GM12864 (cell line): Measurements from ENCODE around the gene RTN4RL1.
"Not testable (repeated sequence)": the region's sequence is repeated elsewhere in the genome, so short reads cannot be mapped to it uniquely, and the experiment has no call there.

ENCODE experiments used
- DNase-seq: peaks from one replicate; pipeline ENCODE4 v3.0.0-alpha.2; 2011; ENCODE audit warnings: low read depth
- H3K4me3 ChIP-seq: 2 replicates; pipeline ENCODE4 v1.5.1; 2011; ENCODE audit warnings: mild to moderate bottlenecking, low read depth, low read length, control low read depth
- TF ChIP-seq, protein P1 (sequence below): IDR thresholded peaks from 2 replicates; pipeline ENCODE4 v1.5.1; 2011; ENCODE audit warnings: low read depth, mild to moderate bottlenecking, moderate library complexity, low read length, control low read depth, inconsistent platforms; ENCODE audit errors: missing control alignments

RTN4RL1 gene

DNA sequence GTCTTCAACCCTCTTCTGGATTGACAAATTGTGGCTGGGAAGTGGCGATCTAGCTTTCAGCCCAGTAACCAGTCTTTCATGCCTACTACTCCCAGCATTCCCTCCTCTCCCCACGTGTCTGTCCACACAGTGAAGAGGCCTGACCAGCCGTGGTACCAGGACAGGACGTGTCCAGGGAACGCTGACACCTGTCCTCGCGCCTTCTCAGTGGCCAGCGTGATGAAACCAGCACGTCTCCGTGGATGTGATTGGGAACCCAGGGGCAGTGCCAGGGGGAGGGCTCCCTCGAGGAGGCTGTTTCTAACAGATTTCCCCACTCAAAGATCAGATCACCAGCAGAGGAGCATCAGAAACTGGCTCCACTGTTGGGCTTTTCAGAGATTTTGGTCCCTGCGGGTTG is 126.3 kb downstream of the RTN4RL1 start:
- TF ChIP-seq, protein P1, sequence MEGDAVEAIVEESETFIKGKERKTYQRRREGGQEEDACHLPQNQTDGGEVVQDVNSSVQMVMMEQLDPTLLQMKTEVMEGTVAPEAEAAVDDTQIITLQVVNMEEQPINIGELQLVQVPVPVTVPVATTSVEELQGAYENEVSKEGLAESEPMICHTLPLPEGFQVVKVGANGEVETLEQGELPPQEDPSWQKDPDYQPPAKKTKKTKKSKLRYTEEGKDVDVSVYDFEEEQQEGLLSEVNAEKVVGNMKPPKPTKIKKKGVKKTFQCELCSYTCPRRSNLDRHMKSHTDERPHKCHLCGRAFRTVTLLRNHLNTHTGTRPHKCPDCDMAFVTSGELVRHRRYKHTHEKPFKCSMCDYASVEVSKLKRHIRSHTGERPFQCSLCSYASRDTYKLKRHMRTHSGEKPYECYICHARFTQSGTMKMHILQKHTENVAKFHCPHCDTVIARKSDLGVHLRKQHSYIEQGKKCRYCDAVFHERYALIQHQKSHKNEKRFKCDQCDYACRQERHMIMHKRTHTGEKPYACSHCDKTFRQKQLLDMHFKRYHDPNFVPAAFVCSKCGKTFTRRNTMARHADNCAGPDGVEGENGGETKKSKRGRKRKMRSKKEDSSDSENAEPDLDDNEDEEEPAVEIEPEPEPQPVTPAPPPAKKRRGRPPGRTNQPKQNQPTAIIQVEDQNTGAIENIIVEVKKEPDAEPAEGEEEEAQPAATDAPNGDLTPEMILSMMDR = no peak
- no peak for DNase-seq
- H3K4me3 ChIP-seq = no peak overlapping the region

DNA sequence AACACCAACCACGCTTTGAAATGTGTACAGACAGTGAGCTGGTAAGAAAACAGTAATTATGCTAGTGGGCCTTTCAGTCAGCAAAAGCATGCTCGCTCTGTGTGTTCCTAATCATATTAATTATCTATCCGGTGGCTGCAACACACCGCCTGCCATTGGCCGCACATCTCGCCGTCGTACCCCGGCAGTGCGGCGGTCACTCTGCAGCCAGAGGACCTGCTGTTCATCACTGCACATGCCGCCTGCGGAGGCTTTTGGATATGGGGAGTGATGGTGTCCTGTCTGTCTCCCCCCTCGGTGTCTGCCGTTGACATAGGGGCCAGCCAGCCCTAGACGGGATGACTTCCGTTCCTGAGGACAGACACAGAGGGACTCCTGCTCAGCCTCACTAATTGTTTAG is 126.8 kb downstream of the RTN4RL1 start:
- no peak overlapping the region for H3K4me3 ChIP-seq
- no peak for DNase-seq
- TF ChIP-seq, protein P1 = no peak

DNA sequence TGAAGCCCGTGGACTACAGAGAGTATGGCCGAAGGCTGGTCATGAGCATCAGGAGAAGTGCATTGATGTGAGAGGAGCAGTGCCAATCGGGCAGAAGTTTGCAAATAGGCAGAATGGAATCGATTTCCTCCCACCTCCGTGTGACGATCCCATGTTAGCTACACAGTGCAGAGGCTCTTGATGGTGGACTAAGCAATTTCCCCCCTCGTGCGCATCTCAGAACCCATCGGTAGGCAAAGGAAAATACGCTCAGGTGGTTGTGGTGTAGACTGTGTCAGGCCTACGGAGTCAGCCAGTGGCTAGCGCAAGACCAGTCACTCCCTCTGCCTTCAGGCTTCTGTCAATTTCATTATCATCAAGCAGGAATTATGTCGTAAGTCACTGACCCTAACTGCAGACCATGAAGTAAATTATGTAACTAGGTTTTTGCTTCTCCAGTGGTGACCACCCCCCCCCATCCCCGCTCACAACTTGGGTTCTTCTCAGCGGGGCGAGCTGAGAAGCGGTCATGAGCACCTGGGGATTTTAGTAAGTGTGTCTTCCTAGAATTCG is 128.0 kb downstream of the RTN4RL1 start:
- DNase-seq = no peak
- no peak overlapping the region for H3K4me3 ChIP-seq
- TF ChIP-seq, protein P1 = no peak

DNA sequence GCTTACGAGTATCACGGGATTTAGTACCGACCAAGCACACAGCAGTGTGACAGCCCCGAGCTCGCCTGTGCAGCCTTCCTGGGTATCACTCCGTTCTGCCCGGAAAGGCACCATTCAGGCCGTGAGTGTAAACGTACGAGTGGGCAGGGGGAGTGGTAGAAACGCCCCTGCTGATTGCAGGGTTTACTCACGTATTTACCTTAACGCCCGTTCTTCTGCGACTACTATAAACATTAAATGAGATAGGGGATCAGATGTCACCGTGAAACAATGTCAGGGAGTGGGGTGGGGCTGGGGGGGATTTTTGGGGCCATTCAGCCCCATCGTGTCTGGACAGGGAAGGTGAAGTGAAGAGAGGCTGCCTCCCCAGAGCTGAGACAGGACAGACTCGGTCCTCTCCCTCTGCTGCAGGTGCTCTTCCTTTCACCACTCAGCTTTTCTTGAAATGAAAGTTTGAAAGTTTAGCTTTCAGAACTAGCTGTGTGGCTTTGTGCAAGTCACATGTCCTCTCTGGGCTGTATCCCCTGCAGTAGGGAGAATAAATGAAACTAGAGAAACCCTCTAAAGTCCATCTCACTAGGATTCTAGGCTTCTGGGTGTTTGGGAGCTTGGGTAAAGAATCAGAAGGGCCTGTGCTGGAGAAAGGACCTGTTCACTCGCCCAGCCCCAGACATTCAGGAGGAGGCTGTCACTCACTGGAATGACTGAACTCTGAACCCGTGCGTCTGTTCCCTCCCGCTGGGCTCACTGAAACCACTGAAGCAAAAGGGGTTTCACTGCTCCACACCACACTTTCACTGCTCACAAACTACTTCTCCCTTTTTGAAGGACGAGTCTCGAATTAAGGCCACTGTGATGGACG is 128.7 kb downstream of the RTN4RL1 start:
- H3K4me3 ChIP-seq = no peak overlapping the region
- no peak for DNase-seq
- TF ChIP-seq, protein P1 = no peak

DNA sequence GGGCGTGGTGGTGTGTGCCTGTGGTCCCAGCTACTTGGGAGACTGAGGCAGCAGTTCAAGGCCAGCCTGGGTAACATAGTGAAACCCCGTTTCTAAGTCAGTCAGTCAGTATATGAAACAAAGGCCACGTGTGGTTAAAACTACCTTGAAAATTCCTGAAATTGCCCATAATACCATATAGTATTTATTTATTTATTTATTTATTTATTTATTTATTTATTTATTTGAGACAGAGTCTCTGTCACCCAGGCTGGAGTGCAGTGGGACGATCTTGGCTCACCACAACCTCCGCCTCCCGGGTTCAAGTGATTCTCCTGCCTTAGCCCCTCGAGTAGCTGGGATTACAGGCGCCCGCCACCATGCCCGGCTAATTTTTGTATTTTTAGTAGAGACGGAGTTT is 129.7 kb downstream of the RTN4RL1 start:
- not testable (repeated sequence) for DNase-seq, H3K4me3 ChIP-seq

DNA sequence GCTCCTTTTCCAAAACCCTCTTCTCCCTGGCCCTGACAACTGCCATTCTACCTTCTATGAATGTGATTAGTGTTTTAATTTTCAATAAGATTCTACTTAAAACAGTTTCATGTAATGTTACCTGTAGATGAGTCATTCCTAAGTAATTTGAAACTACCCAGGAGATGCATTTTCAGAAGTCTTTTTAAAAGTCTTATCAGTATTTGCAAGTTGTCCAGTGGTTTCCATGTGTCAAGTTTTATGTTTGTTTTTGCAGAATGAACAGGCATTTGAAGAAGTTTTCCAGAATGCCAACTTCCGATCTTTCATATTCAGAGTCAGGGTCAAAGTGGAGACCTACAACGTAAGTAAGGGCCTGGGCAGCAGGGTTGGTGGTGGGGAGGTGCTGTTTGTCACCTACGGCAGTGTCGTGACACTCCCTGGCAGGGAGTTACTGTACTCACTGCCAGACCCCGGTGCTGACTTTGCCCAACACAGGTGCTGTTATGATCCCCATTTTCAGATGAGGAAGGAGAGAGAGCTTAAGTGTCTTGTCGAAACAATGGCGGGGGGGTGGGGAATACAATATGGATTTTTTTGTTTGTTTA is 130.3 kb downstream of the RTN4RL1 start:
- no peak overlapping the region for H3K4me3 ChIP-seq
- DNase-seq = no peak
- TF ChIP-seq, protein P1 = no peak

DNA sequence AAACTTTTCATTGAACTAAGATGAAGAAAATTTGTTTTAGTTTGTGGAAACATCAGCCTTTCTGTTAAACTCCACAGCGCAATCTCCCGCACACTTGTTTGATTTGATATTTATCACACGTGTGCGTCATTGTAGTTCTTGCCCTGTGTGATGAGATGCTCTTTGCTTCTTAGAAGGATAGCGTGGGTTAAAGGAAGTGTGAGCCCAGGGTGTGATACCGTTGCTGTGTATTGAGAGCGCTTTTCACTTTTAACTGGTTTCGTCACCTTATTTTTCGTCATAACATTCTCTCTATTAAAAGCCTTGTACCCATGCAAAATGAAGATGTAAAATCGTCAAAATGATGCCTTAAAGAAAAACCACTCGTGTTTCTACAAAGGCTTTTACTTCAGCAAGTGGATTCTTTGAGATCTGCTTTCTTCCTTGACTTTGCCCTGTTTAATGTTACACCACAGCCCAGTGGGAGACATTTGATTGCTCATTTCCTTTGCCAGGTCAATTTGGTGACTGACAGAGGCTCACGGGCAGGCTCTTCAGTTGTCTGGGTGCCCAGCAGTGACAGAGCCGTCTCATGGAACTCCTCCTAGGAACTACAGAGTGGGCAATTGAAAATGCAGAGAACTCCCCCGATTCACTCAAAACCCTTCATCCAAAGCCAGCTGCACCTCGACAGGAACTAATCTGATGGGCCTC is 134.2 kb downstream of the RTN4RL1 start:
- H3K4me3 ChIP-seq = no peak overlapping the region
- TF ChIP-seq, protein P1 = no peak

More for the DNA sequence above, 134.2 kb downstream of the RTN4RL1 start:
- no peak for DNase-seq
